HG03060 (cell line): ENCODE measurements around the gene KDM2A.

Experiments
- ATAC-seq: cut with Tn5 transposase; IDR thresholded peaks from one replicate; pipeline ENCODE4 v1.9.1; 2021; ENCODE audit warnings: low read depth, moderate number of reproducible peaks; ENCODE audit not compliant: unreplicated experiment

KDM2A gene

DNA sequence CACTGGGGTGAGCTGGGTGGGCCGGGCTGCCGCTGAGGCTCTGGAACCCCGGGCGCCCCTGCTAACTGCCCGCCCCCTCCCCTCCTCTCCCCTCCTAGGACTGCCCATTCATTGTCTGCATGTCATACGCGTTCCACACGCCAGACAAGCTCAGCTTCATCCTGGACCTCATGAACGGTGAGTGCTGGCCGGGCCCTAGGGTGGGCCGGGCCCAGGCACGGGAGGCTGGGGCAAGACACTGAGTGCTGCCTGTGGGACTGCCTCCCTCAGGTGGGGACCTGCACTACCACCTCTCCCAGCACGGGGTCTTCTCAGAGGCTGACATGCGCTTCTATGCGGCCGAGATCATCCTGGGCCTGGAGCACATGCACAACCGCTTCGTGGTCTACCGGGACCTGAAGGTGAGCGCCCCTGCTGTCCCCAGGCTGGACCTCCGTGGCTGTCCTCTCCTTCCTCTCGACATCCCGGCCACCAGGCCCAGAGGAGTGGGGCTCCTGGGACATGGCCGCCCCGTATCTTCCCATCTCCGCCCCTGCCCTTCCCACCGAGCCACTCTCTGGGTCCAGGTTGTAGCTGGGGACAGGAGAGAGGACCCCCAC is 162.6 kb downstream of the KDM2A start:
- no peak for ATAC-seq

DNA sequence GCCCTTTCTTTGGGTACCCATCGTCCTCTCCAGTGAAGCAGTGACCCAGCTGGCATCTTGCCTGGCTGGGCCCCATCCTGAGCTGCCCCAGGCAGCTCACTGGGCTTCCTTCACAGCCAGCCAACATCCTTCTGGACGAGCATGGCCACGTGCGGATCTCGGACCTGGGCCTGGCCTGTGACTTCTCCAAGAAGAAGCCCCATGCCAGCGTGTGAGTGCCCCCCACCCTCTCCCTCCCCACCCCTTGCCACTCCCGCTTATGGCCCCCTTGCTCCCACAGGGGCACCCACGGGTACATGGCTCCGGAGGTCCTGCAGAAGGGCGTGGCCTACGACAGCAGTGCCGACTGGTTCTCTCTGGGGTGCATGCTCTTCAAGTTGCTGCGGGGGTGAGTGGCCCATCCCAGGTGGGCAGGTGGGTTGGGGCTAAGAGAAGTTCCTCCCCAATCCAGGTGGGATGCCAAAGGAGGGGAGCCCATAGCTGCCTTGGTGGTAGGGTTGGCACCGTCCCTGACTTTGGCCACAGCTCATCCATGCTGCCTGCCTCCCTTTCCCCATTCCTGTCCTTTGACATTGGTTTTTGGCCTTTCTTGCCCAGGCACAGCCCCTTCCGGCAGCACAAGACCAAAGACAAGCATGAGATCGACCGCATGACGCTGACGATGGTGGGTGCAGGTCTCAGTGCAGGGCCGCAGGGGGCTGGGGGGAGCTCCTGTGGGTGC is 163.3 kb downstream of the KDM2A start:
- no peak for ATAC-seq

DNA sequence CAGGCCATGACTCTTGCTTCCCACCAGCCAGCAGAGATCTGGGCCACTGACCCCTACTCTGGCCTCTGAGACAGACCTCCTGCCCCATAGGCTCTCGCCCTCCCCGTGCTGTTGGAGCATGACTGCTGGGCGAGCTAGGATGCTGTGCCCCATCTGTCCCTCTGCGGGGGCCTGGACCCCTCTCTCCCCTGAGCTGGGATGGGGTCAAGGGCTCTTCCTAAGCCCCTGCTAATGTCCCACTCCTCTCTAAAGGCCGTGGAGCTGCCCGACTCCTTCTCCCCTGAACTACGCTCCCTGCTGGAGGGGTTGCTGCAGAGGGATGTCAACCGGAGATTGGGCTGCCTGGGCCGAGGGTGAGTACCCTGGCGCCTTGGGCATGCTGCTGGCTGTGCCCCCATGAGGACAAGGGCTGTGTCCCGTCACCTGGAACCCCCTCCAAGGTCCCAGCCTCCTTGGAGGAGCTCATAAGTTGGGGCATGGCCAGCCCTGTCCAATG is 163.9 kb downstream of the KDM2A start:
- no peak for ATAC-seq

DNA sequence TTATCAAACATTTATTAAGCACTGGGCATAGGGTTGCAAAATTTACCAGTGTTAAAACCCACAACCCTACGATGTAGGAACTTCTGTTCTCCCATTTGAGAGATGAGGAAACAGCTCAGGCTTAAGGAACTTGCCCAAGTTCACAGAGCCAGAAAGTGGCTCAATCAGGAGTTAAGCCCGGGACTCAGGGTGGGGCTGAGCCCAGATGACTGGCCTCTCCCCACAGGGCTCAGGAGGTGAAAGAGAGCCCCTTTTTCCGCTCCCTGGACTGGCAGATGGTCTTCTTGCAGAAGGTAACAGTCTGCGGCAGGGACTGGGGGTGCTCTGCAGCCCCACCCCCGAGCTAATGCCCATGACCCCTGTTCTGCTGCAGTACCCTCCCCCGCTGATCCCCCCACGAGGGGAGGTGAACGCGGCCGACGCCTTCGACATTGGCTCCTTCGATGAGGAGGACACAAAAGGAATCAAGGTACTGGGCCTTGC is 164.5 kb downstream of the KDM2A start:
- ATAC-seq = no peak

DNA sequence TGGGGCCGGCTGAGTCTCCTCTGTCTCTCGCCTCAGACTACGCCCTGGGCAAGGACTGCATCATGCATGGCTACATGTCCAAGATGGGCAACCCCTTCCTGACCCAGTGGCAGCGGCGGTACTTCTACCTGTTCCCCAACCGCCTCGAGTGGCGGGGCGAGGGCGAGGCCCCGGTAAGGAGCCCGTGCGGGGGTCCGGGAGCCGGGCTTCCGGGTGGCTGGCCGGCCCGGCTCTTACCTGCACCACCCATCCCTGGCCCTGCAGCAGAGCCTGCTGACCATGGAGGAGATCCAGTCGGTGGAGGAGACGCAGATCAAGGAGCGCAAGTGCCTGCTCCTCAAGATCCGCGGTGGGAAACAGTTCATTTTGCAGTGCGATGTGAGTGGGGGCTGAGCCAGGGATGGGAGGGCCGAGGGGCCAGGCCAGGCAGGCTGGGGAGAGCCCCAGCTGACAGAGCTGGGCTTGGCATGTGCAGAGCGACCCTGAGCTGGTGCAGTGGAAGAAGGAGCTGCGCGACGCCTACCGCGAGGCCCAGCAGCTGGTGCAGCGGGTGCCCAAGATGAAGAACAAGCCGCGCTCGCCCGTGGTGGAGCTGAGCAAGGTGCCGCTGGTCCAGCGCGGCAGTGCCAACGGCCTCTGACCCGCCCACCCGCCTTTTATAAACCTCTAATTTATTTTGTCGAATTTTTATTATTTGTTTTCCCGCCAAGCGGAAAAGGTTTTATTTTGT is 165.9 kb downstream of the KDM2A start:
- ATAC-seq = no peak

DNA sequence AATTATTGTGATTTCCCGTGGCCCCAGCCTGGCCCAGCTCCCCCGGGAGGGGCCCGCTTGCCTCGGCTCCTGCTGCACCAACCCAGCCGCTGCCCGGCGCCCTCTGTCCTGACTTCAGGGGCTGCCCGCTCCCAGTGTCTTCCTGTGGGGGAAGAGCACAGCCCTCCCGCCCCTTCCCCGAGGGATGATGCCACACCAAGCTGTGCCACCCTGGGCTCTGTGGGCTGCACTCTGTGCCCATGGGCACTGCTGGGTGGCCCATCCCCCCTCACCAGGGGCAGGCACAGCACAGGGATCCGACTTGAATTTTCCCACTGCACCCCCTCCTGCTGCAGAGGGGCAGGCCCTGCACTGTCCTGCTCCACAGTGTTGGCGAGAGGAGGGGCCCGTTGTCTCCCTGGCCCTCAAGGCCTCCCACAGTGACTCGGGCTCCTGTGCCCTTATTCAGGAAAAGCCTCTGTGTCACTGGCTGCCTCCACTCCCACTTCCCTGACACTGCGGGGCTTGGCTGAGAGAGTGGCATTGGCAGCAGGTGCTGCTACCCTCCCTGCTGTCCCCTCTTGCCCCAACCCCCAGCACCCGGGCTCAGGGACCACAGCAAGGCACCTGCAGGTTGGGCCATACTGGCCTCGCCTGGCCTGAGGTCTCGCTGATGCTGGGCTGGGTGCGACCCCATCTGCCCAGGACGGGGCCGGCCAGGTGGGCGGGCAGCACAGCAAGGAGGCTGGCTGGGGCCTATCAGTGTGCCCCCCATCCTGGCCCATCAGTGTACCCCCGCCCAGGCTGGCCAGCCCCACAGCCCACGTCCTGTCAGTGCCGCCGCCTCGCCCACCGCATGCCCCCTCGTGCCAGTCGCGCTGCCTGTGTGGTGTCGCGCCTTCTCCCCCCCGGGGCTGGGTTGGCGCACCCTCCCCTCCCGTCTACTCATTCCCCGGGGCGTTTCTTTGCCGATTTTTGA is 166.8 kb downstream of the KDM2A start:
- no peak for ATAC-seq

DNA sequence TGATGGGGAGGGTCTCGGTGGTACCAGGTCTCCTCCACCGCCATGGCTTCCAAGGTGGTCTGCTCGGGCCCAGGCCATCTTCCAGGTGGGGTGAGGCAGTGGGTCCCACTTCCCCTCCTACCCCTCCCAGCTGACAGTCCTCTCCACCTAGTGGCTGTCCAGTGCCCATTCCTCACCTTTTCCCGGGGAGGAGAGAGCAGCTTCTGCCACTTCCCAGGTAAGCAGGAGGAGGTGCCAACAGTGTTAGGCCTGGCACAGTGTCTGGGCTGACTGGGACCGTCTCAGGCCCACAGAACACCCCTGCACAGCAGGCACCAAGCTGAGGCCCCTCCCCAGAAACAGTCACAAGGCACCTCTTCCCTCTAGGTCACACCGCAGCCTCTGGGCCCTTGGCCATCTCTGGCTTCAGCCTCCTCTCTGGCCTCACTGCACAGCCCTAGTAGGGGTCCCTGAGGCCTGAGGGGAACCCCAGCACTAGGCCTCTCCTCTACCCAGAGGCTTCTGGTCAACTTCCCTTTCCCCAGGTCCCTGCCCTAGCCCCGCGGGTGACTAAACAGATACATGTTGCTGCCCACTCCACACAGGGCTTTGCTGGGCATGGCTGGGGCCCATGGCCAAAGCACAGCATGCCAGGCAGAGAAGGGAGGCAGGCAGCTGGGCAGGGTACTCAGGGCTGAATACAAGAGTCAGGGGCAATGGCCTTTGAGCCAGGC is 167.7 kb downstream of the KDM2A start:
- no peak for ATAC-seq

DNA sequence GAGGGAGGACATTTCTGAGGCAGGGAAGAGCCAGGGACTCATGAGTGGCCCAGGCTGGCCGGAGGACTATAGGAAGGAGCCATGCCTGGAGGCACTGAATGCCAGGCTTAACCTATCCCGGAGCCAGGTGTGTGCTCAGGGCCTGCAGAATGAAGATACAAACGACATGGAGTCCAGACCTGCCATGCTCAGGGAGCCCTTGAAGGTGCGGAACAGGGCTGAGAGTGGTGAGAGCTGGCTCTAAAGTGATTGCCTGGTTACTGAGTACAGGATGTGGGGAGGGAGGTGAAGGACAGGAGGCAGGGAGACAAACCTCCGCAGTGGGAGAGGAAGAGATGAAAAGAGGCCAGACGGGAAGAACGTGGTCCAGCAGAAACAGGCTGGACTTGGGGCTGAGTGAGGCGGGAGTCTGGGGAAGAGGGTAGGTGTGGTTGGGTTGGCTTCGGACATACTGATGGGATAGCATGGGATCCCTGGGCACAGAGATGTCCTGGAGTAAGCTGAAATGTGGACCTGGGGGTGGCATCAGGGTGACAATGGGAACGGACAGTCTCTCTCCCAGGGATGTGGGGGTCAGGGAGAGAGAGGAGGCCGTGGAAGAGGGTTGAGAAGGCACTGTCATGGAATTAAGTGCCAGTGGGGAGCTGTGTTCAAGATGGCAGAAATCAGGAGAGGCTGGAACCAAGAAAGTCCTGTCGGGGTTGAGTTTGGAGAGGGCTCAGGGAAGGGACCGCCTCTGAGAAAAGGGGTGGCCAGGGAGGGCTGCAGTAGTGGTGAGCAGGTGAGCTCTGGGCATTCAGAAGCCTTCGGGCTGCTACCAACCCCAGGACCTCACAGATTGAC is 168.5 kb downstream of the KDM2A start:
- no peak for ATAC-seq

DNA sequence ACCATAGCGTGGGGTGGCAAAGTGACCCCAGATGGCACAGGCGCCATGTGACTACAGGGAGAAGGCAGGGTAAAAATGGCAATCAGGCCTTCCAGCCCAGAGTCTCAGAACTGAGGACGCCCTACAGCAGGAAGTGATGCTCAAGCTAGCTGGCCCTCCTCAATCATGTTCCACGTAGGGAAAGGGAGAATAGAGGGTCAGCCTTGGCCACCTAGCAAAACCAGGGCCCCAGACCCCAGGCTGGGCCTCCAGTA is 169.1 kb downstream of the KDM2A start:
- ATAC-seq = no peak

DNA sequence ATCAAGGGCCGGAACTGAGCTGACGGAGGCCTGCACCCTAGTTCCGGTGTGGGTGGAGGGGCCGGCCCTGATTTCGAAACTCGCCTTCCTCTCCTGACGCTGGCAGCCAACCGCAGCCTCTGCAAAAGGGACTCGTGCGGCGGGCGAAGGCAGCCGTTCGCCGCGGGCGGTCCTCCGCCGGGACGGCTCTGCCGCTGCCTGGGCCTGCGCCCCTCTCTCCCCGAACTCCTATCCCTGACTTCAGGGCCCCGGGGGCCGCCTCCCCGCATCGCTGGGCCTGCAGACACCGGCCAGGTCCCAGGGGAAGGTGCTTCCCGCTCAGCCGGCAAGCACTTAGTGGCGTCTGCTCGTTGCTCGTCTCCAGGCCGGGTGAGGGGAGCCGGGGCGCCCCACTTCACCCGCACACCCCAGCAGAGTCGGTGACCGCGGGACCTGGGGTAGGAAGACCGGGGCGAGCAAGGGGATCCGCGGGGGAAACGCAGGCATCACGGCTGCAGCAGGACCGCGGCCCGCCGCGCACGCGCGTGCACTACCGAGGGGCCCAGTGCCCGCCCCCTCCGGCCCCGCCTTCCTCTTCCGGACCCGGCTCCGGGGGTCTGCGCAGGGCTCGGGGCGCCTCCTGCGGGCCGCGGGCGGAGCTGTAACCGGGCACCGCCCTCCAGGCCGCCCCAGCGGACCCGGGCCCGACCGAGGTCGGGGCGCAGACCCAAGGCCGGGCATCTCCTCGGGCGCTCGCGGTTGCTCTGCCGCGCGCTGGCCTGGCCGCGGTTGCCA is 169.6 kb downstream of the KDM2A start:
- peak; percentile 36 for ATAC-seq

DNA sequence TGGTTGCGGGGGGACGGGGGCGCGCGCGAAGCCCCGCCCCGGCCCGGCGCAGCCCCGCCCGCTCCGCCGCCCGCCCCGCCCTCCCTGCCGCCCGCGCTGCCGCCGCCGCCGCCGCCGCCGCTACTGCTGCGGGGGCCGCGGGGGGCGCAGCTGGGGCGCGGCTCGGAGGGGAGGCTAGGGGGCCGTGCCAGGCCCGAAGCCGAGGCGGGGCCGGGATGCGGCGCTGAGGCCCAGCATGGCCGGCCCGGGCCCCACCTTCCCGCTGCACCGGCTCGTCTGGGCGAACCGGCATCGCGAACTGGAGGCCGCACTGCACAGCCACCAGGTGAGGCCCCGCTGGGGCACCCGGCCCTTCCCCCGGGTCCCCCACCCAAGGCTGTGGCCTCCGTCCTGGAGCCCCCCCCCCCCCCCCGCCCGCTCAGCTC is 170.2 kb downstream of the KDM2A start, which contains the start of gene ANKRD13D:
Gene ANKRD13D, plus strand, starts transcription at position 78 of the 425 bp plus-strand sequence. Its CDS starts 158 bp downstream, at position 236.
- peak; percentile 18 for ATAC-seq

DNA sequence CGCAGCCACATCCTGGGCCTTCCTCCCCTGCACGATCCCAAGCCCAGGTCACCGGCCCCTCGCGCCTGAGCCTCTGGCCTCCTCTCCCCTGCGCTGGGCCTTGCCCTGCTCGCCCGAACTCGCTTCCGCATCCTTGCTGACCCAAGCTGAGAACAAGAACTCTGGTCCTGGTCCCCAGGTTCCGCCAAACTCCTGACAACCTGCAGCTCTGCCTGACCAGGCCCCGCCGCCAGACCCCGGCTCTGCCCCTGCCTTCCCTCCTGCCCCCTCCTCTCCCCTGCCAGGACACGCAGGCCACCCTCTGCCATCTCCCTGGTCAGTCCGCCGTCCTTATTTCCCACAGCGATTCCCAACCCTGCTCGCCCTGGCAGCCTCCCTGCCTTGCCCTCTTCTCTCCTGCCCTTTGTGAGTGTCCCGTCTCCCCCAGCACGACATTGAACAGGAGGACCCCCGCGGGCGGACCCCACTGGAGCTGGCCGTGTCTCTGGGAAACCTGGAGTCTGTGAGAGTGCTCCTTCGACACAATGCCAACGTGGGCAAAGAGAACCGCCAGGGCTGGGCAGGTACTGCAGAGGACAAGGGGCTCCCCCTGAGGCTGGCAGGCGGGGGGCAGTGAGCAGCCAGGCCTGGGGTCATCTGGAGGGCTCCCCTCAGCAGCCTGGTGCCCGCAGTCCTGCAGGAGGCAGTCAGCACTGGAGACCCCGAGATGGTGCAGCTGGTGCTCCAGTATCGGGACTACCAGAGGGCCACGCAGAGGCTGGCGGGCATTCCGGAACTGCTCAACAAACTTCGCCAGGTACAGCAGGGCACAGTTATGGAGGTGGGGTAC is 170.8 kb downstream of the KDM2A start:
- no peak for ATAC-seq

DNA sequence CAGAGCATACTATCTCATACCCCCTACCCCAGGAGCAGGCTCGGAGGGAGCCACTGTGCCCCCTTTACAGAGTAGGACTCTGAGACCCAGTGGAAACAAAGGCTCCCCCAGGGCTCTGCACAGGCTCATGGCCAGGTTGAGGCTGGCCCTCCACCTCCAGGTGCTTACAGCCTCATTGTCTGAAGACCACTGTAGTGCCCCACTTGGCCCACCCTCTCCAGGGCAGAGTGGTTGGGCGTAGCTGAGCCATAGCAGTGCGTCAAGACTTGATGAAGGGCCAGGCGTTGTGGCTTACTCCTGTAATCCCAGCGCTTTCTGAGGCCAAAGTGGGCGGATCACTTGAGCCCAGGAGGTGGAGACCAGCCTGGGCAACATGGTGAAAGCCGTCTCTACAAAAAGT is 171.7 kb downstream of the KDM2A start:
- no peak for ATAC-seq

DNA sequence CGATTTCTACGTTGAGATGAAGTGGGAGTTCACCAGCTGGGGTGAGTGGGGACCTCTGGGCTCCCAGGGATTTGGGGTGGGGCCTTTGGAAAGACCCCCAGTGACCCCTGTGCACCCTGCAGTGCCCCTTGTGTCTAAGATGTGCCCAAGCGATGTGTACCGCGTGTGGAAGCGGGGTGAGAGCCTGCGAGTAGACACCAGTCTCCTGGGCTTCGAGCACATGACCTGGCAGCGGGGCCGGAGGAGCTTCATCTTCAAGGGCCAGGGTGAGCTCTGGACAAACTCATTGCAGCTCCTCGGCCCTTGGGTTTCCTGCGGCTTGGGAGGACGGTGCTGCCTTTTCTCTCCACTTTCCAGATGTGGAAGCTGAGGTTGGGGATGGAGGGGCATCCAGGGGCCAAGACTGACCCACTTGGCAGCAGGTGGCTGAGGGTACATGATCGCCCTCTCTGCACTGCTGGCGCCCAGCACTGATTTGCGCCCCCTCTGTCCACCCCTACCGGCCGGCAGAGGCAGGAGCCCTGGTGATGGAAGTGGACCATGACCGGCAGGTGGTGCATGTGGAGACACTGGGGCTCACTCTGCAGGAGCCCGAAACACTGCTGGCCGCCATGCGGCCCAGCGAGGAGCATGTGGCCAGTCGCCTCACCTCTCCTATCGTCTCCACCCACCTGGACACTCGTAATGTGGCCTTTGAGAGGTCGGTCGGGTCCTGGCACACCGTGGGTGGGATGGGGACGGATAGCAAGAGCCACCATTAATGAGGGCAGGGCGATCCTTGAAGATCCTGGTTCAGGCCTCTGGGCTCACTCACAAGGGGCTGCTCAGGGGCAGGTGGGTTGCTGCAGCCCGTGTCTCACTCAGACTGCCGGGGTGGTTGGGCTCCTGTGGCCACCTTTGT is 172.7 kb downstream of the KDM2A start:
- ATAC-seq = no peak

DNA sequence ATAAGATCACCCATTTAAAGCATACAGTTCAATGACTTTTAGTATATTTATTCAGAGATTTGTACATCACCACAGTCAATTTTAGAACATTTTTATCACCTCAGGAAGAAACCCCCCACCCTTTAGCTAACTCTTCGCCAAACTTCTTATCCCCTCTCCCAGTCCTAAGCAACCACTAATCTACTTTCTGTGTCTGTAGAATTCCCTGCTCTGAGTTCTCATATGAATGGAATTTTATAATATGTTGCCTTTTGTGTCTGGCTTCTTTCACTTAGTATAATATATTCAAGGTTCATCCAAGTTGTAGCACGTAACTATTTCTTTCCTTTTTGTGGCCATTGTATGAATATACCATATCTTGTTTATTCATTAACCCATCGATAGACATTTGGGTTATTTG is 173.6 kb downstream of the KDM2A start:
- no peak for ATAC-seq

DNA sequence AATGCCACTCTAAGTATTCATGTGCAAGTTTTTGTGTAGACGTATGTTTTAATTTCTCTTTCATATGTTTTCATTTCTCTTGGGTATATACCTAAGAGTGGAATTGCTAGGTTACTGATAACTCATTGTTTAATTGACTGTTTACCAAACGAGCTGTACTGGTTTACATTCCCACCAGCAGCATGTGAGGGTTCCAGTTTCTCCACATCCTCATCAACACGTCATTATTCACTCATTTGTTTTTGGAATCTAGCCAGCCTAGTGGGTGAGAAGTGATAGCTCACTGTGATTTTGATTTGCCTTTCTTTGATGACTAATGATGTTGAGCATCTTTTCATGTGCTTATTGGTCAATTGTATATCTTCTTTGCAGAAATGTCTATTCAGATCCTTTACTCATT is 174.0 kb downstream of the KDM2A start:
- ATAC-seq = no peak
